Erythroblast (primary cell): Measurements from ENCODE around the gene SMTNL2.

ENCODE experiments used
- GATA1 ChIP-seq: IDR thresholded peaks from 2 replicates; pipeline ENCODE4 v1.6.1; 2011; ENCODE audit warnings: low read depth, mild to moderate bottlenecking, control low read depth, low read length, moderate library complexity
- POLR2A ChIP-seq: IDR thresholded peaks from 2 replicates; pipeline ENCODE4 v1.6.1; 2011; ENCODE audit warnings: mild to moderate bottlenecking, low read length

DNA sequence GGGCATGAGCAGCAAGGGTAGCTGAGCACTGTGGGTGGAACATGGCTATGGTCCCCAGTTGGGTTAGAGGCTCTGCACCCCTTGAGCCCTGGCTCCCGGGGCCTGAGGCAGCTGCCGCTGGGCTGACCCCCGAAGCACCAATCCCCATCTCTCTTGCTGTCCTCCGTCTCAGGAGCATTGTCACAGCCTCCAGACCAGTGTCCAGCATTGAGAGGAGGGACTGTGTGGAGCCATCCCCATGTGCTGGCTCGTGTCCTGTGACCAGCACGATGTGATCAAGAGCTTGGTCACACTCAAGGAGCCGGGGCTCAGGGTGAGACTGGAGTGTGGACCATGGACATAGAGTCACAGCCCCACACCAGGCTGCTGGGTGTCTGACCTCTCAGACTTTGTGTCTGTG lies 2.9 kb downstream of the SMTNL2 start:
- no peak for TF ChIP-seq POLR2A
- no peak for TF ChIP-seq GATA1
